Stimulated activated CD4-positive, alpha-beta T cell treated with anti-CD3 and anti-CD28 coated beads, TNF-alpha, amount 100 ng/mL, for 48 hours (primary cell): ENCODE results near the gene IWS1.
A peak's percentile ranks its signal among the peaks of the same experiment; 100 is the strongest.

Source experiments
- DNase-seq, 3 donors: peaks; one replicate each; pipeline ENCODE4 v3.0.0-alpha.2; 2020; ENCODE audit warnings: low read depth in 3 of 3

IWS1 gene

DNA sequence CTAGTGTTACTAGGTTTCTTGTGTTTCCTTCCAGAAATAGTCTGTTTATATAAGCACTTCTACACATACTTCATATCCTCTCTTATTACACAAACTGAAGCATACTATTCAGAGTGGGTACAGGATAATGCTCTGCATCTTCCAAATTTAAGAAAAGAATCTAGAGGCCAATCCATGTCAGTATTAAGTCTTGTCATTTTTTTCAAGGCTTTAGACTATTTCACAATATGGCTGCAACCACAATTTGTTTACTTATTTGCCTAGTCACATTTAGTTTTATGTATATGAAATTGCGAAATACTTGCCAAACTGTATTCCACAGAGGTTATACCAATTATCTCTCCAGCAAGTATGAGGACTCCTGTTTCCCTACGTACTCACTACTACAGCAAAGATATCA is 27.9 kb downstream of the IWS1 start:
- no peak for DNase-seq

GRCh38 chr2:127490283-127490682 is 36.0 kb downstream of the IWS1 start:
- DNase-seq: no peak

- DNase-seq: no peak
These were observed 39.8 kb downstream of the IWS1 start for GRCh38 chr2:127486247-127487058.

DNA sequence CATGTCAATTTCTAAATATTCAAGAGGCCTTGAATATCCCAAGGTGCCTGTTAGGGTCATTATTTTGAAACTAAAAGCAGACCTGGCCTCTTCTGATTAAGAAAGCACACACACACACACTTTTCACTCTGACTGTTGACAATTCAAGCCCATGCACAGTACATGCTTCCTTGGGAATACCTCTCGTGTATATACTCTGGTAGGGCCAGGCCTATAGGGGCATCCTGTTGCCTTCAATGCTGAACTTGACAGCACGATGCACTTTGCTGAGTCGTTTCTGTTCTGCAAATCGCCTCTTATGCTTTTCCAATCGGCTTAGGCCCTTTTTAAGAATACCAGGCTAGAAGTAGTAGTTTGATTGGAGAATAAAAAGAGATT is 40.6 kb downstream of the IWS1 start:
- no peak for DNase-seq

- no peak for DNase-seq
These were observed 41.1 kb downstream of the IWS1 start for GRCh38 chr2:127485051-127485693.

GRCh38 chr2:127482031-127482430 is 44.3 kb downstream of the IWS1 start:
- DNase-seq: no peak

GRCh38 chr2:127479866-127480743 is 46.2 kb downstream of the IWS1 start:
- no peak for DNase-seq

- DNase-seq: no peak
These were observed 47.0 kb downstream of the IWS1 start for GRCh38 chr2:127479219-127479825.

DNA sequence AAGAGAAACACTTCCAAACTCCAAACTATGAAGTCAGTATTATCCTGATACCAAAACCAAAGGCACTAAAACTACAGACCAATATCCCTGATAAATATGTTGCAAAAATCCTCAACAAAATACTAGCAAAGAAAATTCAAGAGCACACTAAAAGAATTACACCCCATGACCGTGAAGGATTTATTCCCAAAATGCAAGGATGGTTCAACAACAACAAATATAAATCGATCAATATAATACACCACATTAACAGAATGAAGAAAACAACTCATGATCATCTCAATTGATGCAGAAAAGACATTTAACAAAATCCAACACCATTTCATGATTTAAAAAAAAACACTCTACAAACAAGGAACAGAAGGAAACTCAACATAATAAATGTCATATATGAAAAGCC is 50.5 kb downstream of the IWS1 start:
- DNase-seq: no peak

DNA sequence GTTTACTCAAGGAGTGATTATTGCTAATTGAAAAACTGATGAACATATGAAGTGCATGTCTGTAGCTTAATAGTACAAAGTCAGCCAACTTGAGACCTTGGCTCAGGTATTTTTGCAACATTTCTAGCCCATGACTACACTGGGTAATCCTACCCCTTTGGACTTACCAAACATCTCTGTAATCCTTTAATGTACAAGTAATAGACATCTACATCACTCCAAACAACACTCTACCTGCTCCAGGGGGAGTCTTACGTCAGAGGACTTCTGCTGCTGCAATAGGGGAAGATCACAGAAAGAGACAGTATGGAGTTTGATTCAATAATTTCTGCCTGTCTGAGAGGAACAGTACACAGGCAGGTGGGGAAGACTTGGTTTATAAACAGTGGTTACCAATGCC is 54.0 kb downstream of the IWS1 start:
- no peak for DNase-seq

GRCh38 chr2:127471286-127471988 is 54.9 kb downstream of the IWS1 start:
- DNase-seq: no peak

DNA sequence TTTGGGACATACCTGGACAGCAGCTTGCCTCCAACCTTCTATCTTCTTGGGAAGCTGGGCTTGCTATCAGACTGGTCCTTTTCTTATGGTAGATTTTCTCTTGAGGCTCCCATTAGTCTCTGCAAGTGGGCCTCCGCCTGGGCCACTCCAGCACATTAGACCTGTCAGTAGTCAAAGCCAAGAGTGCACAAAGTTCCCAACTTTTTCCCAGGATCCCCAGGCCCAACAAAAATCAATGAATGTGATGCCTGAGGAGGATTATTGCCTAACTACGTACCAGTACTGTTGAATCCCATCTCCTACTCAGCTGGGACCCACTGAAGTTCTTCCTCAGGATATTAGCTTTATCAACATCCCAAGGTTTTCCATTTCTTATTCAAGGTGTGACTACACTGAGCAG is 56.3 kb downstream of the IWS1 start:
- DNase-seq: no peak

GRCh38 chr2:127469051-127469450 is 57.2 kb downstream of the IWS1 start:
- DNase-seq: no peak

DNA sequence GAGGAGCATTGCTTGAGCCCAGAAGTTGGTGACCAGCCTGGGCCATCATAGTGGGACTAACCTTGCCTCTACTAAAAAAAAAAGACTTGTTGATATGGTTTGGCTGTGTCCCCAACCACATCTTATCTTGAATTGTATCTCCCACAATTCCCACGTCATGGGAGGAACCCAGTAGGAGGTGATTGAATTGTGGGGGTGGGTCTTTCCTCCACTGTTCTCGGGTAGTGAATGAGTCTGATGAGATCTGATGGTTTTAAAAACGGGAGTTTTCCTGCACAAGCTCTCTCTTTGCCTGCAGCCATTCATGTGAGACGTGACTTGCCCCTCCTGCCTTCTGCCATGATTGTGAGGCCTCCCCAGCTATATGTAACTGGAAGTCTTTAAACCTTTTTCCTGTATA is 61.0 kb downstream of the IWS1 start:
- DNase-seq: peak in 1 of 3 donors; percentile 20

- no peak for DNase-seq
These were observed 61.6 kb downstream of the IWS1 start for GRCh38 chr2:127464470-127465257.

DNA sequence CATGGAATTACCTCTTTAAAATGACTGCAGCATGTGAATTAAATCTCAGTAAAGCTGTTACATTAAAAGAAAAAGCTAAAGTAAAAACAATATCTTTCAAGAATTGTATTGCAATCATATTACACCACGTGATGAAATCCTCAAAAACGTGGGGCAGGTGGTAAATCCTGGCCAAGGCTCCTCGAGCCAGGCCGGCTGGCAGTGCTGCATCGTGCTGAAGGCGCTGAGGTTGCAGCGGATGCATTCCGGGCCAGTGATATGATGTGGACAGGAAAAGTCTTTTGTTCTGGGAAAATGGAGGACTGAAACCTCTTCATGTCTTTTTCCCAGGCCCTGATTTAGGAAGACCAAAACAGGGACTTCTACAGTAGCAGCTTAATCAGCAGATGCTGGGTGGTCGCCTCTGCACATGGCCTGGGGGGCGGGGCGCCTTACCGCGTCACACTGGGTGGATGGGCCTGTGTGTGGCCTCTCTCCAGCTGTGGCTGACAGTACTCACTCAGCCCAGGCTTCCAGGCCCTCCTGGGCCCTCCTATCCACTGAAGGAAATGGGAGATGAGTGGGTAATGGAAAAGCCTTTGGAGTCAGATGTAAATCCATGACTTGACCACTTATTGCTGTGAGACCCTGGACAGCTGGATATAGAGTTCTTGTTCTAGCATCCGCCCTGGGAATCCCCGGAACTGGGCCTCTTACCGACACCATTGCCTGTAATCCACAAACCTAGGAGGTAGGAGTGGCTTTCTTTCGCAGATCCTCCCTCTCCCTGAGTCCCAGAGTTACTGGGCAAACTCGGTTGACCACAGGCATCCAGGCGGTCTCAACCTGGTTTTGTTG is 62.9 kb downstream of the IWS1 start:
- DNase-seq: no peak

GRCh38 chr2:127462461-127462860 is 63.8 kb downstream of the IWS1 start:
- no peak for DNase-seq

DNA sequence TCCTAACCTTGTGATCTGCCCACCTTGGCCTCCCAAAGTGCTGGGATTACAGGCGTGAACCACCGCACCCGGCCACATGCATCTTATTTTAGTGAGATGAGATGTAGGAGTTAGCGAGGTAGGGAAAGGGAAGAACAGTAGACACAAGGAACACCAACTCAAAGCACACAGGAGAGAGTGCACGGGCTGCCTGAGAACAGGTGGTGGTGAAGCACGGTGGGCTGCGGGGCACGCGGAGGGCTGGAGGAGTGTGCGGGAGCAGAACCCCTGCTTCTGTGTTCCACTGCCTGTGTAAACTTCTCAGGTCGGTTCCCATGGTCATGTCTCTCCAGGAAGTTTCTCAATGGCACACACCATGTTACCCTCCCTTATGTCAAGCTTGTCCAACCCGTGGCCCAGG is 69.3 kb downstream of the IWS1 start:
- no peak for DNase-seq

DNA sequence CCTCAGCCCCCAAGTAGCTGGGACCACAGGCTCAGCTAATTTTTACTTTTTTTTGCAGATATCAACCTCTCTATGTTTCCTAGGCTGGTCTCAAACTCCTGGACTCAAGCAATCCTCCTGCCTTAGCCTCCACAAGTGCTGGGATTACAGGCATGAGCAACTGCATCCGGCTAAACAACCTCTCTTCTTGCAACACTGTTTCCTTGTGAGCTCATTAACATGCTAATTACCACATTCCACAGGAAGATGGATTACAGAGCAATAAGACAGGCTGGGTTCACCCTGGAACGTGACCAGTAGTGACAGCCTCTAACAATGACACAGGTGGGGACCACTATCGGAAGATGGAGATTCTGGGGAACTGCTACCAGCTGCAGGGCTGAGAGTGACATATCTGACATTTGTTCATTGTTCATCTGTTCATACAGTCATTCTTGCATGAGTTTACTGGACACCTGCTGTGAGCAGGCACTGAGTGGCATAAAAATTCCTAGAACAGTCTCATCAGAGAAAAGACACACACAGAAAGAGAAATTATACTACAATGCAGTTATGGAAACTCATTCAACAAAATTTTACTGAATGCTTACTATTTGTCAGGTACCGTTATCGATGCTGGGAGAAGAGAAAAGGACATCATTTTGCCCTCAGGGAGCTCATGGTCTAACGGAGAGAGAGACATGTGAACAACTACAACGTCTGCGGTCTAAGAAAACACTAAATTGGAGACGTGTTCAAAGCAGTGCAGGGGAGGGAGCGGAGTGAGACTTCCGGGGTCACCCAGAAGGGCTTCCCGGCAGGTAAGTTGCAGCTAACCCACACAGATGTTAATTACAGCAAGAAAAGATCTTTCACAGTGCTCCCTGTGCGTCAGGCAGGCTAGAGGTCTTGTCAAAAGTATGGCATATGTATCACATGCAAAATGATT is 70.5 kb downstream of the IWS1 start:
- DNase-seq: no peak
